GM19351 (cell line): ENCODE data around the gene TRIP13.
"Not testable (repeated sequence)": the region's sequence is repeated elsewhere in the genome, so short reads cannot be mapped to it uniquely, and the experiment has no call there.

Experiments
- ATAC-seq: cut with Tn5 transposase; IDR thresholded peaks from one replicate; pipeline ENCODE4 v1.9.1; 2021; ENCODE audit warnings: mild to moderate bottlenecking, moderate library complexity; ENCODE audit not compliant: unreplicated experiment

The TRIP13 gene

DNA sequence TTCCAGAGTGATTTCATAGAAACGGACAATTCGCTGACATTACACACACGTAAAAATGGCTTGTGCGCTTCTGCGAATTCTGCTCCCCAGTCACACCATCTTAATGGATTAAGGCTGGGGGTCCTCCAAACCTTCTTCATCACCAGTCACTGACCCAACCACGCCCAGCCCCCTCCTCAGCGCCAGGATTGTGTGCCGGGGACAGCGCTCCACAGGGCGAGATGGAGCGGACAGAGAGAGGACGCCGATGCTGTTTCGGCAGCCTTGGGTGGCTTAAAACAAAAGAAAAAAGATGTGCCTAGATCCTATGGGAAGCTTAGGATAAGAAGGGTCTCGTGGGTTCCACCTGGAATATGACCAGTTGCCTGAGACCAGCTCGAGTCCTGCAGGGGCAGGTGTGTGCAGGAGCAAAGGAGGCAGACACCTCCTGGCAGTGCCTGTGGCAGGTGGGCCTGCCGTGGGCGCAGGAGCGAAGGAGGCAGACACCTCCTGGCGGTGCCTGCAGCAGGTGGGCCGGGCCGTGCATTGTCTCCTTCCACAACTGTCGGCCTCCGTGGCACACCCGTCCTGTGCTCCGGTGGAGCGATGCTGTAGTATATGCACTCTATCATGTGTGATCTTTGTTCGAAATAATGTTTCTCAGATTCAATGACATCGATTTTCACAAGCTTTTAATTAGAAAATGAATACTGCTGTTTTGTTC lies 20.9 kb upstream of the TRIP13 start:
- no peak for ATAC-seq

- ATAC-seq: no peak
Measured at GRCh38 chr5:872301-872700, 20.4 kb upstream of the TRIP13 start.

DNA sequence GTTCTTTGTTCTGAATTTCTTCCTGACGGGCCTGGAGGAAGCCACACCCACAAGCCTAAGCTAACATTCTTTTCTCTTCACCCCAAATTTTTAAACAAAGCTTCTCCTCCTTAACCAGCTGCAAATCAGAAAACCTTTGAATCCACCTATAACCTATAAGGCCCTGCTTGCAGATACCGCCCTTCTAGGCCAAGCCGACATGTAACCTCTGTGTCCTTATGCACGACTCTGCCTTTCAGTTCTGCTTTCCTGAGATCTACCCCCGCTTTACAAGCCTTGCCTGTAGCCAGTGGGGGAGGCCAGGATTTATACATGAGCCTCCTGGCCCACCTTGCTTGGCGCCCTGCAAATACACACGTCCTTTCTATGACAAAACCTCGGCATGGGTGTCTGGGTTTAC lies 19.4 kb upstream of the TRIP13 start:
- ATAC-seq: no peak

DNA sequence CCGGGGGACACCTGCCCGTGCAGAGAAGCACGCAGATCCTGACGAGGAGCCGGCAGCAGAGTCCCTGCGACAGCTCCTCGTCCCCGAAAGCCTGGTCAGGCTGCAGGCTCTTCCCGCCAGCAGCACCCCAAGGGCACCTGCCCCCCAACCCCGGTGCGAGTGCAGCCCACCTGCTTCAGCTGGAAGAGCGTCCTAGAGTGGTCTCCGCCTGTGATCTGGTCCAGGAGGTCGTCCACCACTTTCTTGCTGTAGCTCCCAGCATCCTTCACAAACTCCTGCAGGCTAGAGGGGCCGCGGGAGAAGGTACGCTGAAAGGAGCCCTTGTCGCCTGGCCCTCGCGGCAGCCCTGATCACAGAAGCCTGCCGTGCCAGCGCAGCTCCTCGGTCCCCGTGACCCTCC lies 16.8 kb upstream of the TRIP13 start:
- ATAC-seq: no peak

DNA sequence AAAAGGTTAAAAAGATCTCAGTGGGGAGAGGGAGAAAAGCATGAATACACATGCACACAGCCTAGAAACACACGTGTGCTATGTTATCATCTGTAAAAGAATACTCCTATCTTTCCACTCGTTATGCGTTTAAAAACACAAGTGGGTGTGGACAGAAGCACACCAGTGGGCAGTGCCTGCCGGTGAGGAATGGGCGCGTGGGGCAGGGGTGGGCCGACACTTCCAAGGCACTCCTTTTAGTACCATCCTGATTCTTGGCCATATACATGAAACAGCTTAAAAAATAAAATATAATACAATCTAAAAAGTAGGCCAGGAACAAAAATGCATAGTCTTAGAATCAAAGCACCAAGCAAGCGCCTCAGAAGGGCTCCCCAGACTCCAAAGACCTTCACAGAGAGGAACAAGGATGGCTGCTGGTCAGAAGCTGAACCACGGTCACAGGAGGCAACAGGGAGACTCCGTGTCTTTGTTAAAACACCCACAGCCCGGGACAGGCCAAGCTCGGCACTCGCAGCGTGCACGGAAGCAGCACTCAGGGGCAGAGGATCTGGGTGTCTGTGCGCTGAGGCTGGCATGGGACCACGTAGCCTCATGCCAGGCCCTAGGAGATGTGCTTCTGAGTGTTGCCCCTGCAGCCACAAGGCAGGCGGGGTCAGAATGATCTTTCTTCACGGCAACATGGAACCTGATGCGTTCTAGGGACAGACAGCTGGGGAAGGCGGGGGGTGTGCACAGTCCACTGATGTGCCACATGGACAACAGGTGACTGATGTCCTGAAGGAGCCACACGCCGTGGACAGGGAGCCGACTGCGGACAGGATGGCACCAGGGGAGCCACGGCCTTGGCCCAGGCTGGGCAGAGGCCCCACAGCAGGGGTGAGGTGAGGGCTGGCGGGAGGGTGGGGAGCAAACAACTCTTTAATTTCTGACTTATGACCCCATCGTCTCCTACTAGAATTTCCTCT lies 16.0 kb upstream of the TRIP13 start:
- no peak for ATAC-seq

- no peak for ATAC-seq
Measured at GRCh38 chr5:878125-878524, 14.6 kb upstream of the TRIP13 start.

- not testable (repeated sequence) for ATAC-seq
Measured at GRCh38 chr5:878677-879076, 14.0 kb upstream of the TRIP13 start.

DNA sequence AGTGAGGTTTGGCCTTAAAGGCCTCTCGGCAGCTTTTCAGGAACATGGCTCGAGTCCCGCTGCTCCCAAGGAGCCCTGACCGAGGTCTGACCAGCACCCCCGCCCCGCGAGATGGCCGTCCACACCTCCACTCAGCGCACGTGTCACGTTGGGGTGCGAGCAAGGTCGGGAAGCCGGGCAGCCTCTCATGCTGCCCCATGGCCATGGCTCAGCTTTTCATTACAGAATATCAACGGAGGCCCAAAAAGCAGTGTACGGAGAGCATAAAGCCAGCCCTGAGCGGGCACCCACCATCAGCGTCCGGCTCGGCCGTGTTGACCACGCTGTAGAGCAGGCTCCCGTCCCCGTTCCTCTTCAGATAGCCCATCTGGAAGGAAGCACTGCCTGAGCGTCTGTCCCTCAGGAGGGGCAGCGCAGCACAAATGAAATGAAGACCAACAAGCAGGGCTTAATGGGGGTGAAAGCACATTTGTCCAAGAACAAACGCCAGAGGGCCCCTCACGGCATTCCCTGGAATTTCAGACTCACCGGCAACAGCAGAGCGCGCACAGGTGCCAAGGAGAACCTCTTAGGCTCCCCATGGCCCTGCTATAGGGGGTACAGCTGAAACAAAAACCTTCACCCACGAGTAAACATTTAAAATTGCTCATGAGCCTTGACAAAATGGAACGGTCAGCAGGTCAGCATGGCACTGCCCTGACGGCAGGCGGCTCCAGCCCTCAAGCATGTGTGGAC lies 11.7 kb upstream of the TRIP13 start:
- ATAC-seq: no peak

DNA sequence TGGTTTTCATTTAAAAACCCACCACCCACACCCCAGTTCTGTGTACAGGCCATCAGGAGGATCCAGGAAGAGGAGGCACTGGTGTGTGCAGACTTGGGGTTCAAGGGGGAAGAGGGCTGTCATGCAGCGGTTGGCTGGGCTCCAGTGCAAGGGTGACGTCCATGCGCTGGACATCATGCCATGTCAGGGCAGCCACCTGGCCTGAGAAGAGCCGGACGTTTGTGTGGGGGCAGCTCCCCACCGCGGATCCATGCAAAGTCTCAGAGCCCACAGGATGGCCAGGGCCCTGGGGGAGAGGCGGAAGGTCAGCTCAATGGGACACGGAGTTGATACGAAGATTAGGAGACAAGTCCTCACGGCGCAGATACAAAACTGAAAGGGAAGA lies 11.1 kb upstream of the TRIP13 start:
- ATAC-seq: no peak

- no peak for ATAC-seq
Measured at GRCh38 chr5:882253-883183, 10.2 kb upstream of the TRIP13 start.

DNA sequence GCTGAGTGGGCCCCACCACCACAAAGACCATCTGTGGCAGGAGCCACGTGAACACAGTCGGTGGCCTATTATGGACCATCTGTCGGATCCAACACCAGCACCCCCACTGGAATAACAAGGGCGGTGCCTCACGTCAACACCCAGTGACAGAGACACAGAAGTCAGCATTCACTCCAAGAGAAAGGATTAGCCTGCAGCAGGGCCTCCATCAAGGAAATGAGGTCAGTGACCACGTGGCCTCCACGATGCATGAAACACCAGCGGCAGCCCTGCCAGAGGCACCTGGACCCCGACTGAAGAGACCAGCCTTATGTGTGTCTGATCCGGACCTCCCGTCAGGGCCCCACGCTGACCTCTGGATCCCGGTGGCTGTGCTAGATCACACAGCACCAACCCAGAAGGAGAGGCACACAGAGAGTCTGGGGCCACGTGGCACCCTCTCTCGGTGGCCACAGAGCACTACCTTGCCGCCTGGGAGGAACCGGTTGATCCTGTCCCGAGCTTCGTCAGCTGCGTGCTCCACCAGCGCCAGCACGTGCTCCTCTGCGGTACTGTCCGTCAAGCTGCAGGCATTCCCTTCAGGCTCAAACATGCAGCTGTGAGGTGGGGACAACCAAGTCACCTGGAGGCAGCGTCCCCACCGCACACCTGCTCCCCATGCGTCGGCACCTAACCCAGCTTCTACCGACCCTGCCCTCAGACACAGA lies 9.1 kb upstream of the TRIP13 start:
- no peak for ATAC-seq

DNA sequence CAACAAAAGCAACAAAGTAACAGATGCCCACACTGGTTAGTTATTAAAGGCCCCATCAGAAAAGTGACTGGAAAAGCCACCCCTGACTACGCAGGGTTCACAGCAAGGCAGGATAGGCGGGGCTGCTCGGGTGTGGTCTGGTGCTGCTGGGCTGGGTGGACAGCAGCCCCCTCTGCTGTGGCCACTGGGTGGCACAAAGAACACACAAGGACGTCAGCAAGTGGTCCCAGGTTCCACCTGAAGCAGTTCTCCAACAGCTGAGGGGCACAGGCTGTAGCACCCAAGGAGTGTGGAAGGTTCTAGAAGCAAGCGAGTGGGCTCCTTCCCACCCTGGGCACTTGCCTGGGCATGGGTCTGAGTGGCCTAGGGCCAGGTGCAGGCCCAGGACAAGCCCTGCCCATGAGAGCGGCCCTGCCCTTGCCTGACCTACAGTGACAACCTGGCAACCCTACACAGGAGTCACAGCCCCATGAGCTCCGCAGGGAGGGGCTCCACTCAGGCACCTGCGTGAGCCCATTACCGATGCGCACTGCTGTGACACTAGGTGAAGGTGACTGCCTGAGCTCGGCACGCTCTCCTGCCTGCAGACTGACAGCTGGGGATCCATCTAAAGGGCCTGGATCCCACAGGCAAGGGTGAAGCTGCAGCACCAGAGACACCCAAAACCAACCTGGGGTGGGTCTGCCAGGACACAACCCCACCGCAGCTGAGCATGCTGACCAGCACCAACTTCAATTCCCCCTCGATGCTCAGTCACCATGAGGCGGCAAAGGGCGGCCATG lies 8.1 kb upstream of the TRIP13 start:
- ATAC-seq: no peak

- no peak for ATAC-seq
Measured at GRCh38 chr5:885127-885442, 7.6 kb upstream of the TRIP13 start.

DNA sequence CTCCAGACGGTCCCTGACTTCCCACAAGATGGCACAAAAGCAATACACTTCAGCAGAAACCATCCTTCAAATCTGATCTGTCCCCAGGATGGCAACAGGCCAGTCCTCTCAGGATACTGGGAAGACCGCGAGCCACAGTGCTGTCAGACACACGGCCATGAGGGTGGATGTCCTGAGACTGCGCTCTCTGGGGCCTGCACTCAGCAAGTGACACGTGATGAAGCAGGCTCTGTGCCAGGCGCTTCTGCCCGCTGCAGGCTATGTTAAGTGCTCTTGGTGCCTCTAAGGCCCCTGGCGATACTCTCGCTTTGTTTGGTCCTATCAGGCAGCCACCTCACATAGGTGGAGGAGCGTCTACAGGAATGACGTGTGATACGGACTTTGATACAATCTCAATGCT lies 7.2 kb upstream of the TRIP13 start:
- ATAC-seq: no peak

- no peak for ATAC-seq
Measured at GRCh38 chr5:886036-886435, 6.6 kb upstream of the TRIP13 start.

DNA sequence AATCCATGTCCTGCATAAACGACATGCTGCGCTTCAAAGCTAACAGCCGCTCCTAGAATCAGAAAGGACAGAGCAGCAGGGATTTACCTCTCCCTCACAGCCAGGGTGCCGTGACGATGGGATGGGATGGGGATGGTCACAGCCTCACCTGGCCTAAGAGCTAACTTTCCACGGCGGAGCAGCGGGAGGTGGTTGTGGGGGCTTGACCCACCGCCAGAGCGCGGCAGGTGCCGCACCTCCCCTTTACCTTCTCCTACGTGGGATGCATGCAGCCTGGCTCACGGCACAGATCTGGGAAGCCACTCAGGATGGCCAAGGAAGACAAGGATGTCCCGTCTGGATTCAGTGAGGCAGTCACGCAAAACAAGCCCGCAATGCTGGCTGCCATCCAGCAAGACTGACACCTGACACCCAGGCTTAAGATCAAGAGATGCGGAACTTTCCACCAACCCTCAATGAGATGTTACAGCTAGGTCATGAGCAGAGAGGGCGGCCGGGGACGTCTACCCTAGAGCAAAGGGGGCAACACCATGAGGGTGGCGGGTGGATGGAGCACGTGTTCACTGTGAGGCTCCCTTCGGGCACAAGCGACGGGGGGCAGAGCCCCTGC lies 5.9 kb upstream of the TRIP13 start:
- no peak for ATAC-seq

- no peak for ATAC-seq
Measured at GRCh38 chr5:887947-888637, 4.6 kb upstream of the TRIP13 start.

- no peak for ATAC-seq
Measured at GRCh38 chr5:888638-889035, 4.0 kb upstream of the TRIP13 start.
